ENCODE measurements around the gene CST7. TPM values are rescaled to one million over a fixed set of nuclear protein-coding genes. Genes with fewer than 3 reads are reported as not detected.

Gene CST7
- total and polyA plus RNA-seq, 2 of the 13 experiments (the other 11 are each of a cell fraction or from before 2014, with no cell fraction given), result not detected

DNA sequence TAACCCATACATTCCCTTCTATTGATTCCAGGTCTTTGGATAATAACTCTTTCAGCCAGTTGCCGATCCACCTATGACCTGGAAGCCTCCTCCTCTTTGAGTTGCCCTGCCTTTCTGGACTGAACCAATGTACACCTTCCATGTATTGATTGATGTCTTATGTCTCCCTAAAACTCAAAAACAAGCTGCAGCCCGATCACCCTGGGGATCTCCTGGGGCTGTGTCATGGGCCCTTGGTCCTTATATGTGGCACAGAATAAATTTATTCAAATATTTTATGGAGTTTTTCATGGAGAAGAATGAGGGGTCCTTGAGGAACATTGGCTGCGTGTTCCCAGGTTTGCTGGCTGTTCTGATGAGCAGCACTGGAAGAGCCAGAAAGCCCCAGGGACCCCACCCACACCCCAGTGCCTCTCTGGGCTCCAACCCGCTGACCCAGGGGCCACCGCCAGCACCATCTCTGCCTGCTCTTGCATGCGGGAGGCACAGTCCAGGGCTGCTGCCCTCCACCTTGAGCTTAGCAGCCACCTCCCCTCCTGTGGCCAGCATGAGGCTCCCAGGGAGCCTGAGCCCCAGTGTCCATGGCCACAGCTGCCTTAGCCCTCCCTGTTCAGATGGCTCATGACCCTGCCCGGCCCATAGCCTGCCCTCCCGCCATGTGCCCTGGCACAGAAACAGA, 36.5 kb upstream of the CST7 start (continued):
- TF ChIP-seq, protein P1, sequence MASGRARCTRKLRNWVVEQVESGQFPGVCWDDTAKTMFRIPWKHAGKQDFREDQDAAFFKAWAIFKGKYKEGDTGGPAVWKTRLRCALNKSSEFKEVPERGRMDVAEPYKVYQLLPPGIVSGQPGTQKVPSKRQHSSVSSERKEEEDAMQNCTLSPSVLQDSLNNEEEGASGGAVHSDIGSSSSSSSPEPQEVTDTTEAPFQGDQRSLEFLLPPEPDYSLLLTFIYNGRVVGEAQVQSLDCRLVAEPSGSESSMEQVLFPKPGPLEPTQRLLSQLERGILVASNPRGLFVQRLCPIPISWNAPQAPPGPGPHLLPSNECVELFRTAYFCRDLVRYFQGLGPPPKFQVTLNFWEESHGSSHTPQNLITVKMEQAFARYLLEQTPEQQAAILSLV (CRISPR knock-in tag; IDR thresholded peaks at IDR 0.05; ENCODE audit: borderline replicate concordance), result no peak
- no peak for TF ChIP-seq CEBPG (CRISPR knock-in tag; IDR thresholded peaks at IDR 0.05)
- no peak for TF ChIP-seq TIGD3 (CRISPR knock-in tag; IDR thresholded peaks at IDR 0.05; ENCODE audit: borderline replicate concordance)
- TF ChIP-seq ZNF383 (CRISPR knock-in tag; IDR thresholded peaks at IDR 0.05; ENCODE audit: borderline replicate concordance), result no peak

- peaks cover 11 to 52% of the 10 kb centered on the region in 2 experiments for H3K27me3 ChIP-seq (ENCODE audit: control insufficient read depth in 1 of 2, insufficient read depth in 2 of 2, low read length in 2 of 2)
- intact Hi-C loops (cut with micrococcal nuclease; ENCODE audit: unreplicated experiment) (no loop called here), in situ Hi-C loops (cut with HindIII; ENCODE audit: extremely low pct_ligation_motif_present, low pct_unique_long_range_greater_than_20kb) (loop anchor here (25.0 kb wide), 2 partner anchors 626 to 976 kb away; no protein-coding TSS in a partner anchor)
- ChIA-PET CTCF (ENCODE audit: low intra/inter-chr PET ratio, low total read pairs) (no interaction called here), POLR2A (no interaction called here)
- ATAC-seq (no peak), DNase-seq (ENCODE audit: low spot score) (no peak), FAIRE-seq (no peak)
- no peaks in the 10 kb centered on the region for H4K20me1 ChIP-seq (ENCODE audit: insufficient read depth, low read length)
- H3K9ac ChIP-seq (ENCODE audit: insufficient read depth, low read depth, low read length), result no peak overlapping the region
- H2AFZ ChIP-seq (ENCODE audit: low read length), result no peak overlapping the region
- H3K79me2 ChIP-seq (ENCODE audit: insufficient read depth, low read length), result no peaks in the 10 kb centered on the region
- 0 out of 2 replicates have a peak, but pooled peaks cover 2% of the 10 kb centered on the region for H3K4me1 ChIP-seq (ENCODE audit: insufficient read depth, low read length)
- H3K4me3 ChIP-seq (replicated peaks in 1 of 3; ENCODE audit: insufficient read depth in 1 of 3, low read depth in 2 of 3, low read length in 3 of 3), result no peak overlapping the region
- BruUV-seq (replicated peaks), result no TSS peak
- H3K27ac ChIP-seq (ENCODE audit: extremely low read length, insufficient read depth, low read length), result no peak overlapping the region
- no peak overlapping the region for H3K4me2 ChIP-seq (ENCODE audit: low read depth, low read length)
- 0 out of 2 replicates have a peak, but pooled peaks cover 8% of the 10 kb centered on the region for H3K9me3 ChIP-seq (ENCODE audit: low read length)
- 10% methylated on average over 9 of the region's 9 CpGs for WGBS (ENCODE audit: low lambda C conversion rate)
- no peaks in the 10 kb centered on the region for H3K36me3 ChIP-seq (replicated peaks in 1 of 2; ENCODE audit: control insufficient read depth in 1 of 2, insufficient read depth in 2 of 2, low read length in 2 of 2)
- TF ChIP-seq SRSF9 (IDR thresholded peaks at IDR 0.05; ENCODE audit: borderline replicate concordance, insufficient read depth, low read depth, low read length, poor library complexity, severe bottlenecking) (no peak), EP300 (IDR thresholded peaks at IDR 0.05; ENCODE audit: low read depth in 2 of 2, low read length in 2 of 2) (no peak), EP300 (CRISPR knock-in tag; IDR thresholded peaks at IDR 0.05; ENCODE audit: borderline replicate concordance) (no peak), ISX (CRISPR knock-in tag; conservative IDR thresholded peaks at IDR 0.05) (no peak), GLMP (CRISPR knock-in tag; IDR thresholded peaks at IDR 0.05; ENCODE audit: borderline replicate concordance) (no peak), ZNF724P (CRISPR knock-in tag; IDR thresholded peaks at IDR 0.05; ENCODE audit: borderline replicate concordance) (no peak), ZGPAT (CRISPR knock-in tag; IDR thresholded peaks at IDR 0.05) (no peak), HNRNPL (IDR thresholded peaks at IDR 0.05; ENCODE audit: low read depth, low read length) (no peak), UBTF (CRISPR knock-in tag; IDR thresholded peaks at IDR 0.05) (no peak), ARHGAP35 (CRISPR knock-in tag; IDR thresholded peaks at IDR 0.05; ENCODE audit: borderline replicate concordance) (no peak)
These were observed 35.9 kb upstream of the CST7 start for GRCh38 chr20:24913076-24913628.

All from HepG2 (cell line).